GM12875 (cell line): ENCODE data around the gene ZBP1.

Experiments used
- H3K4me3 ChIP-seq: one replicate; pipeline ENCODE4 v1.5.1; 2011; ENCODE audit warnings: low read depth, low read length, control low read depth
- CTCF ChIP-seq: IDR thresholded peaks from 2 replicates; pipeline ENCODE4 v1.5.1; 2011; ENCODE audit warnings: low read depth, mild to moderate bottlenecking, control low read depth, inconsistent platforms, low read length, moderate library complexity, borderline replicate concordance; ENCODE audit not compliant: insufficient read depth

The ZBP1 gene

DNA sequence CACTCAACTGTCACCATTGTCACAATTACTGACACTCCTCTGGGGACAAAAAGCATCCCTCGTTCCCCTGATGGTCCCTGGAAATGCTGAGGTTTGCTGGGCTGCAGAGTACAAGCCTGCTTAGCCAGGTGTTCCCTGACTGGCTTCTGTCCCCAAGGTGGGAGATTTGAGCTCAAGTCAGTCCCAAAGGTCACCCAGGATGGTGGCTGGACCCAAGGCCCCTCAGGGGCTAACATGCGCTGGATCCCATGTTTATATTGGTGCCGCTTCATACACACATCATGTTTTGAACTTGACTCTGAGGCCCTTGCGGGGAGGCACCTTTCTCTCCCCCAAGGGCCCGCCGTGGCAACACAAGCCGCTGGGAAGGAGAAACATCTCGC, 45.4 kb upstream of the ZBP1 start:
- no peak overlapping the region for H3K4me3 ChIP-seq
- no peak for TF ChIP-seq CTCF

GRCh38 chr20:57664924-57665588, 44.8 kb upstream of the ZBP1 start:
- no peak for TF ChIP-seq CTCF
- no peak overlapping the region for H3K4me3 ChIP-seq

GRCh38 chr20:57664476-57664875, 44.2 kb upstream of the ZBP1 start:
- TF ChIP-seq CTCF = no peak
- no peak overlapping the region for H3K4me3 ChIP-seq

- no peak for TF ChIP-seq CTCF
- no peak overlapping the region for H3K4me3 ChIP-seq
These were observed 43.6 kb upstream of the ZBP1 start for GRCh38 chr20:57663681-57664451.

DNA sequence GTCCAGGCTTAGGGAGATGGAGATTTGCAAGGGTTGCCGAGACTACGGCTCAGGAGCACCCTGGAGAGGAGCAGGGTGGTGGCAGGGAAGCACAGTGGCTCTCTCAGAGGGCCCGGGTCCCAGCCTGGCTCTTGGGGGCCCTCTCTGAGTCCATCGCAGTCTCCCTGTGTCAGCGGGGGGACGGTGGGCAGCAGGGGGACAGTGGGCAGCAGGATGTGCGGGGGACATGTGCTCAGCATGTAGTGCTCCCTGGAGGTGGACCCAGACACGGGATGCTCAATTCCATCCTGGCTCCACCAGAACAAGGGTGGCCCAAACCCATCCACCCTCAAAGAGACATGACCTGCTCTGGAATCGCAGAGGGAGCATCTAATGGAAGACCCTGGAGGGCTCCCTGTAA, 43.0 kb upstream of the ZBP1 start:
- TF ChIP-seq CTCF = no peak
- H3K4me3 ChIP-seq = no peak overlapping the region

GRCh38 chr20:57662456-57663240, 42.4 kb upstream of the ZBP1 start:
- no peak for TF ChIP-seq CTCF
- no peak overlapping the region for H3K4me3 ChIP-seq
